ENCODE measurements around the gene USP27X. TPM values are rescaled to one million over a fixed set of nuclear protein-coding genes. Genes with fewer than 3 reads are reported as not detected.

Gene USP27X
- total RNA-seq, 1 experiment from 2014 or later = 0.93 TPM

- TF ChIP-seq CTCF (IDR thresholded peaks at IDR 0.05; ENCODE audit: unreplicated experiment) = no peak
- Mint-ChIP-seq H3K9me3 (ENCODE audit: unreplicated experiment) (no peaks in the 10 kb centered on the region), H3K27ac (ENCODE audit: low read depth, unreplicated experiment) (no peak overlapping the region), H3K4me3 (ENCODE audit: unreplicated experiment) (no peak overlapping the region), H3K4me1 (ENCODE audit: insufficient read depth, unreplicated experiment) (no peaks in the 10 kb centered on the region), H3K27me3 (ENCODE audit: insufficient read depth, unreplicated experiment) (peaks cover 35% of the 10 kb centered on the region), H3K36me3 (ENCODE audit: insufficient read depth, unreplicated experiment) (no peaks in the 10 kb centered on the region)
- no TSS peak for BruUV-seq (replicated peaks)
- POLR2A ChIA-PET = no interaction called here
- CTCF ChIA-PET = interaction anchor here (0.7 kb wide), 1 partner anchor 1084 kb away, joined by 3 read pairs; no protein-coding TSS in a partner anchor
- intact Hi-C loops (cut with micrococcal nuclease) = no loop called here
- DNase-seq (ENCODE audit: unreplicated experiment) = no peak
These were observed 34.7 kb upstream of the USP27X start for GRCh38 chrX:49844611-49845010.

GRCh38 chrX:49845701-49846403 lies 33.4 kb upstream of the USP27X start:
- intact Hi-C loops (cut with micrococcal nuclease) = no loop called here
- ChIA-PET CTCF (no interaction called here), POLR2A (no interaction called here)
- Mint-ChIP-seq H3K27ac (ENCODE audit: low read depth, unreplicated experiment) (no peak overlapping the region), H3K36me3 (ENCODE audit: insufficient read depth, unreplicated experiment) (no peaks in the 10 kb centered on the region), H3K4me1 (ENCODE audit: insufficient read depth, unreplicated experiment) (no peaks in the 10 kb centered on the region), H3K4me3 (ENCODE audit: unreplicated experiment) (no peak overlapping the region), H3K9me3 (ENCODE audit: unreplicated experiment) (no peaks in the 10 kb centered on the region), H3K27me3 (ENCODE audit: insufficient read depth, unreplicated experiment) (peaks cover 47% of the 10 kb centered on the region)
- DNase-seq (ENCODE audit: unreplicated experiment) = no peak
- BruUV-seq (replicated peaks) = no TSS peak
- TF ChIP-seq CTCF (IDR thresholded peaks at IDR 0.05; ENCODE audit: unreplicated experiment) = no peak

- intact Hi-C loops (cut with micrococcal nuclease) = no loop called here
- BruUV-seq (replicated peaks) = no TSS peak
- Mint-ChIP-seq H3K27ac (ENCODE audit: low read depth, unreplicated experiment) (no peak overlapping the region), H3K9me3 (ENCODE audit: unreplicated experiment) (no peaks in the 10 kb centered on the region), H3K4me3 (ENCODE audit: unreplicated experiment) (no peak overlapping the region), H3K36me3 (ENCODE audit: insufficient read depth, unreplicated experiment) (no peaks in the 10 kb centered on the region), H3K27me3 (ENCODE audit: insufficient read depth, unreplicated experiment) (peaks cover 52% of the 10 kb centered on the region), H3K4me1 (ENCODE audit: insufficient read depth, unreplicated experiment) (no peaks in the 10 kb centered on the region)
- ChIA-PET CTCF (interaction anchor here (0.7 to 2.5 kb wide), 2 partner anchors 8 to 84 kb away, joined by 3 to 24 read pairs; no protein-coding TSS in a partner anchor), POLR2A (no interaction called here)
- TF ChIP-seq CTCF (IDR thresholded peaks at IDR 0.05; ENCODE audit: unreplicated experiment) = no peak
- DNase-seq (ENCODE audit: unreplicated experiment) = no peak
These were observed 32.8 kb upstream of the USP27X start for GRCh38 chrX:49846522-49846921.

GRCh38 chrX:49848275-49848674 lies 31.0 kb upstream of the USP27X start:
- H3K36me3 Mint-ChIP-seq (ENCODE audit: insufficient read depth, unreplicated experiment) = no peaks in the 10 kb centered on the region
- ChIA-PET POLR2A (interaction anchor here (1.7 kb wide), 1 partner anchor 10 kb away, joined by 4 read pairs; no protein-coding TSS in a partner anchor), CTCF (interaction anchor here (0.7 to 2.5 kb wide), 5 partner anchors 9 to 125 kb away, joined by 3 to 24 read pairs (median 4); no protein-coding TSS in a partner anchor)
- no TSS peak for BruUV-seq (replicated peaks)
- no peak overlapping the region for H3K27ac Mint-ChIP-seq (ENCODE audit: low read depth, unreplicated experiment)
- no peak for TF ChIP-seq CTCF (IDR thresholded peaks at IDR 0.05; ENCODE audit: unreplicated experiment)
- intact Hi-C loops (cut with micrococcal nuclease) = no loop called here
- H3K4me3 Mint-ChIP-seq (ENCODE audit: unreplicated experiment) = no peak overlapping the region
- no peaks in the 10 kb centered on the region for H3K9me3 Mint-ChIP-seq (ENCODE audit: unreplicated experiment)
- no peaks in the 10 kb centered on the region for H3K4me1 Mint-ChIP-seq (ENCODE audit: insufficient read depth, unreplicated experiment)
- peaks cover 51% of the 10 kb centered on the region for H3K27me3 Mint-ChIP-seq (ENCODE audit: insufficient read depth, unreplicated experiment)
- no peak for DNase-seq (ENCODE audit: unreplicated experiment)

All from MCF 10A (cell line).